Left lobe of liver (tissue), 2 donors: ENCODE results near the gene KEAP1. TPM values are rescaled to one million over a fixed set of nuclear protein-coding genes. Genes with fewer than 3 reads are reported as not detected.

ENCODE experiments used
- ATAC-seq: fragments of 200-7000 bp; cut with Tn5 transposase; one replicate; pipeline ENCODE4 v1.9.1; 2020; ENCODE audit warnings: mild to moderate bottlenecking, moderate library complexity
- DNase-seq: peaks from one replicate; pipeline ENCODE4 v3.0.0-alpha.2; 2020; ENCODE audit warnings: low spot score
- total RNA-seq: library from RNA; stranded (reverse); gene quantifications from one replicate; pipeline ENCODE4 v1.2.1, GENCODE V29; 2021
- donor health status: DM: no; HTN: no; CAD: no; lungs with moderate emphysema.
- donor health status: DM: no; HTN: yes; CAD: no.

Gene KEAP1
- total RNA-seq, 1 donor from 2014 or later = 59.6 TPM

DNA sequence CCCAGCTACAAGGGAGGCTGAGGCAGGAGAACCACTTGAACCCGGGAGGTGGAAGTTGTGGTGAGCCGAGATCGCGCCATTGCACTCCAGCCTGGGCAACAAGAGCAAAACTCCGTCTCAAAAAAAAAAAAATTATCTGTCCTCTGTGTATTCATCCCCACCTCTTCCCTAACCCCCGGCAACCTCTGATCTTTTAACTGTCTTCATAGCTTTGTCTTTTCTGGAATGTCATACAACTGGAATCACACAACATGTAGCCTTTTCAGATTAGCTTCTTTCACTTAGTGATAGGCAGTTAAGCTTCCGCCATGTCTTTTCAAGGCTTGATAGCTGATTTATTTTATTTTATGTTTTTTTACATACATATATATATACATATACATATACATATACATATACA is 22.5 kb upstream of the KEAP1 start:
- ATAC-seq (no peak), DNase-seq (no peak)

DNA sequence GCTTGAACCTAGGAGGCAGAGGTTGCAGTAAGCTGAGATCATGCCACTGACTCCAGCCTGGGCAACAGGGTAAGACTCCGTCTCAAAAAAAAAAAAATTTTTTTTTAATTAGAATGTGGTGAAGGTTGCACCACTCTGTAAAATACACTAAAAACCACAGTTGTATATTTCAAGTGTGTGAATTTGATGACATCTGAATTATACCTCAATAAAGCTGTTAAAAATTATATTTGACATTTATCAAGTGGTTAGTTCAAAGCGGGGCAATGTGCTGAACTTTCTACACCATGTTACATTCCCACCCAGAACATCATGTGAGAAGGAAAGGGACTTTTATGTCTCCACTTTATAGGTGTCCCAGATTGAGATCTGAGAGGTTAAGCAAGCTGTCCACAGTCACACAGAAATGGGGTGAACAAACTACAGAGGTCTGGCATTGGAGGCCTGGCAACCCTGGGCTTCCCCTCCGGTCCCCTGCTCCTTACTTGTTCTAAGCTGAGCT is 20.0 kb upstream of the KEAP1 start:
- DNase-seq = no peak

DNA sequence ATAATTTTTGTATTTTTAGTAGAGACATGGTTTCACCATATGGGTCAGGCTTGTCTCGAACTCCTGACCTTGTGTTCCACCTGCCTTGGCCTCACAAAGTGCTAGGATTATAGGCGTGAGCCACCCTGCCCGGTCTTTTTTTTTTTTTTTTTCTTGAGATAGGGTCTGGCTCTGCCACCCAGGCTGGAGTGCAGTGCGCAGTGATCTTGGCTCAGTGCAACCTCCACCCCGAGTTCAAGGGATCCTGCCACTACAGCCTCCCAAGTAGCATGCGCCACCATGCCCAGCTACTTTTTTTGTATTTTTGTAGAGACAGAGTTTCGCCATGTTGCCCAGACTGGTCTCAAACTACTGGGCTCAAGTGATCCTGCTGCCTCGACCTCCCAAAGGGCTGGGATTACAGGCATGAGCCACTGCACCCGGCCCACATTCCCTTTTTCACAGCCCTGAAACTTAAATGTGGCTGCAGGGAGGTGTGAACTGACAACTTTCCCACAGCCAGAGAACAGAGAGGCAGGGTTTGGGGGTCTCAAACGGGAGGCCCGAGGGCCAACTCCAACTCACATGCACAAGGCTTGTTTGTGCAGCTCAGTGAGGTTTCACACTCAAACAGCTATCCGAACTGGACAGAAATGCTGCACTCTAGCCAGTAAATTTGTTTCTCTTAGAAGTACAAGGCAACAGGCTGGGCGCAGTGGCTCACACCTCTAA is 18.5 kb upstream of the KEAP1 start:
- DNase-seq (no peak), ATAC-seq (no peak)

More for the DNA sequence above, 20.0 kb upstream of the KEAP1 start:
- no peak for ATAC-seq

DNA sequence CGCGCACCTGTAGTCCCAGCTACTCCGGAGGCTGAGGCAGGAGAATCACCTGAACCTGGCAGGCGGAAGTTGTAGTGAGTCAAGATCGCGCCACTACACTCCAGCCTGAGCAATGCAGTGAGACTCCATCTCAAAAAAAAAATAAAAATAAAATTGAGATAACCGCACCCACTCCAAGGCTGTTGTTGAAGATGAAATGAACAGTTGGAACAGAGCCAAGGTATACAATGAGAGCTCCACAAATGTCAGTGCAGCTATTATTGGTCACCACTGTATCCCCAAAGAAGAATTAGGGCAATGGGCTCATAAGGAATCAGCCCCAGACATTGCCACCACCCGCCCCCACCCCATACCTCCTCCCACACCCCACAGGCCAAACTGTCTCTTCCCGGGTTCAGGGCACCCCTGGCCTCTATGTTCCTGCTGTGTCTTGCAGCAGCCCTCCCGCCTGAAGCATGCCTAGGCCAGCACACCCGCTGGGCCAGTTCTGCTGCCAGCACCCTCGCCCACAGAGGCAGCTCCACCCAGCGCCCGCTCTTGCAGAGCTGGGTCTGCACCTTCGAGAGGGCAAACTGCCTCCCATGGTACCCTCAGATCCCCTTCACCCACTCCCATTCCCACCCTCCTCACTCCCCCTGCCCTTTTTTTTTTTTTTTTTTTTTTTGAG is 17.6 kb upstream of the KEAP1 start:
- ATAC-seq (no peak), DNase-seq (no peak)

DNA sequence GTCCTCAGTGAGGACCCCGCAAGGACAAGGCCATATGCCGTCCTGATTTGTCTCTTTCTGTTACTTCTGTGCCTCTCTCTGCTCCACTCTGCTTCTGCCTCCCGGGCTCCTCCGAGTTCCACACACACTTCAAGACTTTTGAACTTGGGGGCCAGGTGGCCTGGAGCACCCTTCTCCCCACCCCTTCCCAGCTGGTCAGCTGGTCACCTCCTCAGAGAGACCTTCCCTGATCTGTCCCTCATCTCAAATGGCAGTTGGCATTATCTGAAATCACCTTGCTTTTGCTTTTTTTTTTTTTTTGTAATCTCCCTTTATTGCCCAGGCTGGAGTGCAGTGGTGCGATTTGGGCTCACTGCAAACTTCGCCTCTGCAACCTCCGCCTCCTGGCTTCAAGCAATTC is 16.3 kb upstream of the KEAP1 start:
- ATAC-seq = no peak
- no peak for DNase-seq

DNA sequence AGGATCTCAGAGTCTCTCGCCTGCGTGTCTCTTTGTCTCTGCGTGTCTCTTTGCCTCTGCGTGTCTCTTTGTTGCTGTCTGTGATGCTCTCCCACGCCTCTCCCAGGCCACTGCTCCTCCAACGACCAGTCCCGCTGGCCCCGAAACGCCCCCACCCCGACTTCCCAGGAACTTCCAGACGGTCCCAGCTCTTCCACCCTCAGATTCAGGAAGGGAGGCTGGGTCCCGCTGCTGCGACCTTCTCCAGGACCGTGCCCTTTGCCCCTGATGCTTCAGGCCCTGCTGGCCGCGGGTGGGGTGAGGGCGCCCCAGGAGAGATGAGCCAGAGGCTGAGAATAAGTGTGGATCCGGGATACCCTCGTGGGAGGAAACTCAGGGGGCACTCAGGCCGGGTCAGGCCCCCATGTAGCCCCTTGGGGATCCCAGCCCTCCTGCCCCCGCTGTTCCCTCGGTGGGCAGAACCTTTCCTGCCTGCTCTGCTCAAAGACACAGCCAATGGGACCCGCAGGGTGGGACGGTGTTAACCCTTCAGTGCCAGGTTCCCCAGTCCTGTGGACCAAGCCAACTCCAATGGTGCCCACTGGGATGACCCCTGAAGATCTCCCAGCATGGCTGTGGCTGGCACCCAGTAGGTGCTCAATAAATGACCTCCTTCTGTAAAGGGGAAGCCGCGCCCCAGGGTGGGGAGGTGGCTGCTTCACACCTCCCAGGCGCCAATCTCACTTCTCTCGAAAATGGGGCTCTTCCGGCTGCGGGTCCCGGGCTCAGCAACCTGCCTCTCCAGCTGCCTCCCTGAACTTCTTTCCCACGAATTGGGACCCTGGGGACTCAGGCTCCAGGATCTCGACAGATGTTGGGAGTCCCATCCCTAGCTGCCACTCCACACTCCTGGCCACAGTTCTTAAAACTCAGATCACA is 15.5 kb upstream of the KEAP1 start:
- peak; percentile 10 for ATAC-seq
- no peak for DNase-seq

DNA sequence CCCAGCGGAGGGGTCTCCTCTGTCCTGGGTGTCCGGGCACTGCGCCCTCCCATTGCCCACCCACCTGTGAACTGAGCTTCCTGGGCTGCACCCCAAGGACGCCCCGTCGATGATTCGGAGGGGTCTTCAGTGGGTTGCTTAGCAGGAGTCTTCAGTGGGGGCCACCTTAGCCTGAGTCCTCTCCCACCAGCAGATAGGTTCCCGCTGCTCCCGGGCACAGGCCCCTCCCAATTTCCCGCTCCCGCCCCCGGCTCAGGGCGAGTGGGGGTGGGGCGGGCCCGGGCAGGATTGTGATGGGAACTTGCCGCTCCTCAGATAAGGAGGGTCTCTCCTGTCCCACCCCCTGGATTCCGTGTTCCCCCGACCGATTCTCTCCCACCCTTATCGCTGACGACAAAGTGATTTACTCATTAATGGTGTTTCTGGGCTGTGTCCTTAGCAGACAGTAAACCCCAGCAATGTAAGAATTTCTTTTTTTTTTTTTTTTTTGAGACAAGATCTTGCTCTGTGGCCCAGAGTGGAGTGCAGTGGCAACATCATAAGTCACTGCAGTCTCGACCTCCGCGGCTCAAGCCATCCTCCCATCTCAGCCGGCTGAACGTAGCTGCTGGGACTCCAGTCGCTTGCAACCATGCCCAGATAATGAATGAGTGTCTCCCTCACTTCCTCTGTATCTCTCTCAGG is 14.7 kb upstream of the KEAP1 start:
- DNase-seq = no peak
- ATAC-seq = peak; percentile 47

DNA sequence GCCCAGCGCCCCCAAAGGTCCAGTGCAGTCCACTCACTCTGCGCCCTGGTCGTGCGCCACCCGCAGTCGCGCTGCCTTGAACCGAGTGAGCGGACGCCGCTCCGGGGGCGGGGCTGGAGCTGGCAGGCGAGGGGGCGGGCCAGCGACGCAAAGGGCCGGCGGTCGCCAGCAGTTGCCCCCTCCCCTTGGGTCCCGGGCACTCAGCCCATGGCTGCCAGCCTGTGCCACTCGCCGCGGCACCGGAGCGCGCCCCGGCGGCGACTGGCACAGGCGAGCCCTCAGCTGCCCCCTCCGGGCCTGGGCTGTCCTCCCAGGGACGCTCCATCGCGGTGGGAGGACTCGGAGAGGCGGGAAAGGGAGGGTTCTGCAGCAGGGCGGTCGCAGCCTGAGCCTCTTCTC is 14.2 kb upstream of the KEAP1 start, which contains the start of gene S1PR5:
TSS of gene S1PR5 (minus strand) at position 87 of the 399 bp plus-strand sequence. CDS start 2,436 bp downstream, outside the sequence.
- ATAC-seq (peak; percentile 61), DNase-seq (no peak)

DNA sequence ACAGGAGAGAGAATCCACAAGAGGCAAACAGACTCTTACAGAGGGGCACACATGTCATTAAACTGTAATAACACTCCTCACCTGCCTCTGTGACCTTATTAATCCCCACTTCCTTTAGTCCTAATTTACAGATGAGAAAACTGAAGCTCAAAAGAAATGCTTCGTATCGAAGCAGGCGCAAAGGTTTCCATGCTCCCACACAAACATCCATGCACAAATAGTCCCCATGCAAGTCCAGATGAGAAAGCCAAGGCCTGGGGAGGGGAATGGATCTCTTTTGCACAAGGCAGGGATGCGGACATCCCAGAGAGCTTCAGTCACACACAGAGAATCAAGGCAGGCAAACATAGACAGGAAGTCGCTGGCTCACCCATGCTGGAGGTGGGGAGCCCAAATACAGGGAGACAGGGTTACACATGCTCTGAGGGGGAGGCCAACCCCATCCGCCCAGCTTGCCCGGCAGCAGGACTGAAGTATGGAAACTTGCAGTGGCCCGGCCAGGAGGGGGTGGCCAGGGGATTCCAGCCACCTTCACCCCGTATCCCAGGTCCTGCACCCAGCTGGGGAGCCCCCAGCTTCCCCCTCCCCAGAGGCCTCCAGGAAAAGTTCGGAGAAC is 13.6 kb upstream of the KEAP1 start:
- ATAC-seq (no peak), DNase-seq (no peak)

DNA sequence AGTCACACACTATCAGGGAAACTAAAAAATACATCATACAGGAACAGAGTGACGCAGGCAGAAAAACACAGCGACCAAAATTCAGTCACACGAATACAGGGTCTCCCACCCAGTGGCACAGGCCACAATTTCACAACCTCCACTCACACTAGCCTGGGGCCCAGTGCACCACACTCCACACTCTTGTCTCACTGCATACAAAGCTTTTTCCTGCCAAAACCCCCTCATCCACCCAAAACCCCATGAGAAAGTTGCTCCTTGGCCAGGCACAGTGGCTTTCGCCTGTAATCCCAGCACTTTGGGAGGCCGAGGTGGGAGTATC is 12.9 kb upstream of the KEAP1 start:
- no peak for ATAC-seq
- DNase-seq = no peak

DNA sequence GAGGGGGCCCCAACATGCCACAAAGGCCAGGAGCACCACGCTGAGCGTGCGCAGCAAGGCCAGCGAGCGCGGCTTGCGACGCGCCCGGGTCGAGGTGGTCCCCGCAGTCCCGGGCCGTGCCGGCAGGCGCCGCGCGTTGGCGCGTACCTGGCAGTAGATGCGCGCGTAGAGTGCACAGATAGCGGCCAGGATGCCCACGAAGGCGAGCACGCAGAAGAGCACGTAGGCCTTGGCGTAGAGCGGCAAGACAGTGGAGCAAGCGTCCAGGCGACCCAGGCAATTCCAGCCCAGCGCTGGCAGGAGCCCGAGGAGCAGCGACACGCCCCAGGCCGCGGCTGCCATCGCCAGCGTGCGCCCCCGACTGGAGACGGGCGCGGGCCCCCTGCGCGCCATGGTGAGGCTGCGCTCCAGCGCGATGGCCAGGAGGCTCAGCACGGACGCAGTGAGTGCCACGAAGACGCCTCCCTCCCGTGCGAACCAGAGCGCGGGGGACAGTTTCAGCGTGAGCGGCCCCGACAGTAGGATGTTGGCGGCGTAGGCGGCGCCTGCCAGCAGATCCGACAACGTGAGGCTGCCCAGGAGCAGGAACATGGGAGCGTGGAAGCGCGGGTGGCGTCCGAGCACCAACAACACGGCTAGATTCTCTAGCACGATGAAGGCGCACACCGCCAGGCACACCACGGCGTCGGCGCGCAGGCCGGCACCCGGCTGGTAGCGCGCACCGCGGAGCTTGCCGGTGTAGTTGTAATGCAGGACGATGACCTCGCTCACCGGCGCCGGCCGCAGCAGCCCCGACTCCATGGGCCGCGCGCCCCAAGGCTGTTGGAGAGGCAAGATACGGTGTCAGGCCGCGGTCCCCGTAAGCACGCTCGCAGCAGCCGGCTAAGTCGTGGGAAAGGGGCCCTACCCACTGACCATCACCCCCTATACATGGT is 11.3 kb upstream of the KEAP1 start:
- ATAC-seq (no peak), DNase-seq (no peak)

DNA sequence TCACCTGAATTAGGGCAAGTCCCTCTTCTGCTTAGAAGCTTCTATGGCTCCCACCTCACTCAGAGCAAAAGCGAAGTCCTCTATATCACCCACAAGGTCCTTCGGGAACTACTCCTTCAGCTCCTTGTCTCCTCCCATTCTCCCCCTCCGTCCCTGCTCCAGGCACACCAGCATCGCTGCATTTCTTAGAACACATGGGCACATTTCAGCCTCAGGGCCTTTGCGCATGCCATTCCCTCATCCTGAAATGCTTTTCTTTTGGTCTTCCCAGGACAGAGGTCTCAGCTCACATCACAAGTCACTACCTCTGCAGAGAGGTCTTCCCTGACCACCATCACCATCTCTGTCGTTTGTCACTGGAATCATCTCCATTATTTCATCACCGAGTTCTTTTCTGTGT is 10.1 kb upstream of the KEAP1 start:
- no peak for DNase-seq
- no peak for ATAC-seq

DNA sequence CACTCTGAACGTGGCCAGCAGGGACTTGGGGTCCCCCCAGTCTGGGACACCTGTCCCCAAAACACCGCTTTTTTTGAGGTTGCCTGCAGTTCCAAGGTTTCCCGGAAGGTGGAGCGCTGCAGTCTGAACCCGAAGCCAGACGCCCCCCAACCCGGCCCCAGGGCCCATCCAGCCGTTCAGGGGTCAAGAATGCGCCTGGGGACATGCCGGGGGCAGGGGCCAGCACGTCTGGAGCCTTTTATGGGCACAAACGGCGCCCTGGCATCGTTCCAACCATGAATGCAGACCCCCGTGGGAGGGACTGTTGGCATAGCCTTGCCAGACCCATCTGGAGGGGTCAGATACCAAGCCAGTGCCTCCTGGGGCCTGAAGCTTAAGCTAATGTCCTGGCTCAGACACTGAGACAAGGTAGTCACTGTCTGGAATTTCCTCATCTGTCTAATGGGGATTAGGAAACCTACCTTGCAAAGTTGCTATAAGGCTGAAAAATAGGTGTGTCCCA is 7.2 kb upstream of the KEAP1 start:
- DNase-seq (no peak), ATAC-seq (peak; percentile 33)

DNA sequence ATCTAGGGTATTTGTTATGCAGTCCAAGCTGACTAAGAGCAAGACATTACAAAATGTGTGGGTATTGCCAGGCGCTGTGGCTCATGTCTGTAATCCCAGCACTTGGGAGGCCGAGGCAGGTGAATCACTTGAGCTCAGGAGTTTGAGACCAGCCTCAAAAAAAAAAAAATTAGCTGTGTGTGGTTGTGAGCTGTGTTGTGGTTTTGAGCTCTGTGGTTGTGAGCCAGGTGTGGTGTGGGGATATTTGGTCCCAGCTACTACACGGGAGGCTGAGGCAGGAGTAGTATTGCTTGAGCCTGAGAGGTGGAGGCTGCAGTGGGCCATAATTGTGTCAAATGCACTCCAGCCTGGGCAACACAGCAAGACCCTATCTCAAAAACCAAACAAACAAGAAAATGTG is 5.6 kb upstream of the KEAP1 start:
- ATAC-seq = no peak

DNA sequence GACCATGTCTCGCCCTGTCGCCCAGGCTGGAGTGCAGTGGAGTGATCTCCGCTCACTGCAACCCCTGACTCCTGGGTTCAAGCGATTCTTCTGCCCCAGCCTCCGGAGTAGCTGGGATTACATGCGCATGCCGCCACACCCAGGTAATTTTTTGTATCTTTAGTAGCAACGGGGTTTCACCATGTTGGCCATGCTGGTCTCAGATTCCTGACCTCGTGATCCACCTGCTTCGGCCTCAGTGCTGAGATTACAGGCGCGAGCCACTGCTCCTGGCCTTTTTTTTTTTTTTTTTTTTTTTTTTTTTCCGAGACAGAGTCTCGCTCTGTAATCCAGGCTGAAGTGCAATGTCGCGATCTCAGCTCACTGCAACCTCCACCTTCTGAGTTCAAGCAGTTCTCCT is 4.9 kb upstream of the KEAP1 start:
- ATAC-seq = no peak
- no peak for DNase-seq

More for the DNA sequence above, 5.6 kb upstream of the KEAP1 start:
- DNase-seq = no peak

DNA sequence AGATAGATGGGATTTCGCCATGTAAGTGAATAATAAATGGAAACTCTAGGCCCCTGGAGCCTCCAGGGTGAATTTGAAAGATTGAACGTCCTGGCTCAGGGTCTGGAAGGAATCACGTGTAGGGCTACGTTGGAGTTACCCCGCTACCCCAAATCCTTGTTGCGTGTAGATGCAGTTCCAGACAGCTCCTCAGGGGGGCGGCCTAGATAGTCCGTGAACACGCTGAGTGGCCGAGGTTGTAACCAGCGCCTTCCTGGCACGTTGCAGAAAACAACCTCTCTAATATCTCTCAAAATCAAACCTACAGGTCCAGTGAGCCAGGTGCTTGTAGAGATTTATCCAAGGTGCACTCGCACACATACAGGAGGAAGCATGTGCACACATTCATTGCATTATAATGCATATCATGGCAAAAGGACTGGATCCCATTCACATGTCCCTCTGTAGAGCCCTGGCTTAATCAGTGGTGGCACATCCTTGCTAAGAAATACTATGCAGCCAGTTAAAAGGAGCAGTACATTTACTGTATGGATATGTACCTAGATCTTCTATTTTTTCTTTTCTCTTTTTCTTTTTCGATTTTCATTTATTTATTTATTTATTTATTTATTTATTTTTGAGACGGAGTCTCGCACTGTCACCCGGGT is 2.5 kb upstream of the KEAP1 start:
- DNase-seq (peak; percentile 66), ATAC-seq (peak; percentile 15)

DNA sequence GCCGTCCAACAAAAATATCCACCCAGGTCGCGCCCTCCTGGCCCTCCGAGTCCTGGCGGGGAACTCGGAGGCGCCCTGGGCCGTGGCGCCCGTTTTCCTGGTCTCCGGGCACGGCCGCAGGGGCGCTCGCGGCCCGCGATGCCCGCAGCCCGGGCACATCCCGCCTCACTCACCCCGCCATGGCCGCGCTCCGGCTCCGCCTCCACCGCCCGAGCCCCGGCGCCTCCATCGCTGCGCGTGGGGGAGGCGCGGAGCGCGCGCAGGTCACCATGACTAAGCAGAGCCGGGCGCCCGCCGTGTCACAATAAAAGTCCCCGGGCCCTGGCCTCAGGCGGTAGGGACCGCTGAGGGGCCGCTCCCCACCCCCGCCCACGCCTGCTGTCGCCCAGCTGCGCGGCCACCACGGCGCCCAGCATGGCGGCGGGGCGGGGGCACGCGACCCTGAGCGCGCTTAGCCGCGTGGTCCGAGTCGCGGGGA is 593 bp downstream of the KEAP1 start:
- ATAC-seq = peak; percentile 80
- peak; percentile 95 for DNase-seq

DNA sequence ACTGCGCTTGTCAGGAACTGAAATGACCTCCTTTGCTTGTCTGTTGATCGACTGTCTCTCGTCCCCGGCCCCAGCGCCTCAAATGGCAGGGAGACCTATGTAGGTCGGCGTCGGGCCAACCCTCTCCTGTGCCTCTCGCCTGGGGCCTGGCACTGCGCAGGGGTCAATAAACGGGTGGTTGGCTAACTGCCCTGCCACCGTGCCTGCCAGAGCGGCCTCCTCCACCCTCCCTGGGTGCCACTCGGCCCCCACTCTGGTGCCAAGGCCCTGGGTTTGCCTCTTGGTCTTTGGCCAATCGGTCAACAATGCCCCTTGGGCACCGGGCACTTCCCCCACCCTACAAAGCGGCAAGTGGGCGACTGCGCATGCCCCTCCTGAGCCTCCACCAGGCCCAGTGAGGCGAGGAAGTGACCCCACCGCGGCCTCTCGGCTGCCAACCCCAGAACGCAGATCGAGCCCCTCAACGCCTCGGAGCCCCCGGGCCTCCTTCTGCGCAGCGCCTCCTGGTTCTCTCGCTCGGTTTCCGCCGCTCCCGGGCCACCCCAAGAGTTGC is 1.1 kb downstream of the KEAP1 start:
- ATAC-seq (peak; percentile 69), DNase-seq (peak; percentile 99)
